CD4-positive, alpha-beta T cell treated with Interleukin-17A for 1 hour (primary cell): ENCODE results near the gene STPG4.
"Not testable (repeated sequence)": the region's sequence is repeated elsewhere in the genome, so short reads cannot be mapped to it uniquely, and the experiment has no call there.

Source experiments
- DNase-seq: peaks from one replicate; pipeline ENCODE4 v3.0.0-alpha.2; 2020

STPG4 gene

DNA sequence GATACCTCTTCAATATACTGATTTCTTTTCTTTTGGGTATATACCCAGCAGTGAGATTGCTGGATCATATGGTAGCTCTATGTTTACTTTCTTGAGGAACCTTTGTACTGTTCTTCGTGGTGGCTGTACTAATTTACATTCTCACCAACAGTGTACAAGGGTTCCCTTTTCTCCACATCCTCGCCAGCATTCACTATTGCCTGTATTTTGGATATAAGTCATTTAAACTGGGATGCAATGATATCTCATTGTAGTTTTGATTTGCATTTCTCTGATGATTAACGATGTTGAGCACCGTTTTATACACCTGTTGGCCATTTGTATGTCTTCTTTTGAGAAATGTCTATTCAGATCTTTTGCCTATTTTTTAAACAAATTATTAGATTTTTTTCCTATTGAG is 30.4 kb downstream of the STPG4 start:
- not testable (repeated sequence) for DNase-seq

DNA sequence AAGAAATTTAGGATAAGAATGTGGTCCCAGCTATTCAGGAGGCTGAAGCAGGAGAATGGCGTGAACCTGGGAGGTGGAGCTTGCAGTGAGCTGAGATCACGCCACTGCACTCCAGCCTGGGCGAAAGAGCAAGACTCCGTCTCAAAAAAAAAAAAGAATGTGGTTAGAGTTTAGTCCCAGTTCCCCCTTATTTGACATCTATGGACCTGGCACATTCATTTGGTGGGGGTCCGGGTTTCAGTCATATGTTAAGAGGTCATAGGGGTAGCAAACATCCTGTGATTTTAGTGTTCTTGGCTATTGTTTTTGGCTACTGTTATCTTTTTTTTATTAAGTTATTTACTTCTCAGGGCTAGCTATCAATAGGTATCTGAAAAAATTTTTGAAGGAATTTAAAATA is 34.7 kb downstream of the STPG4 start:
- not testable (repeated sequence) for DNase-seq

GRCh38 chr2:47119001-47119400 is 36.1 kb downstream of the STPG4 start:
- no peak for DNase-seq

- no peak for DNase-seq
Observed at GRCh38 chr2:47118581-47118980, 36.5 kb downstream of the STPG4 start.

DNA sequence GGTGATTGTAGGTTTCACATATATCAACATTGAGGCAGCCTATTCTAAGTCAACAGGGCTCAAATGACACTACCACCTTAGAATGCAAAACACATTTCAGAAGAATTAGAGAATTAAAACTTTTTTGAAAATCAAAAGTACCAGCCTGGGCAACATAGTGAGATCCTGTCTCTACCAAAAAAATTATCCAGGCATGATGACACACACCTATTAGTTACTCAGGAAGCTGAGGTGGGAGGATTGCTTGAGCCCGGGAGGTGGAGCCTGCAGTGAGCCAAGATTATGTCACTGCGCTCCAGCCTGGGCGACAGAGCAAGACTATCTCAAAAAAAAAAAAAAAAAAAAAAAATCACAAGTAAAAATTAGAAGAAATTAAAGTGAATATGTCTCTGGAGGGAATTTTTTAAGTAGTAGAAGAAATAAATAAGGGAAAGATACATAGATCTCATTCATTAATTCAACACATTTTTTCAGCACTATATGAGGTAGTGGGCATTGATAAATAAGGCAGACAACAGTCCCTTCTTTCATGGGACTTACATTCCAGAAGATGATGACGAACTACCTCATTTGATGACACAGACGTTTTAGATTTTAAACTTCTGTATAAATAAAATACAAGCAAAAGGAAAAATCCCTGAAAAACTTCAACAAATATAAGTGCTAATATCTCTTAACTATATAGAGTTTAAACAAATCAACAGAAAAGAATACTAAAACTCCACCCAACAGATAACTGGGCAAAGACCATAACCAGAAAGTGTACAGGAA is 42.3 kb downstream of the STPG4 start:
- no peak for DNase-seq

DNA sequence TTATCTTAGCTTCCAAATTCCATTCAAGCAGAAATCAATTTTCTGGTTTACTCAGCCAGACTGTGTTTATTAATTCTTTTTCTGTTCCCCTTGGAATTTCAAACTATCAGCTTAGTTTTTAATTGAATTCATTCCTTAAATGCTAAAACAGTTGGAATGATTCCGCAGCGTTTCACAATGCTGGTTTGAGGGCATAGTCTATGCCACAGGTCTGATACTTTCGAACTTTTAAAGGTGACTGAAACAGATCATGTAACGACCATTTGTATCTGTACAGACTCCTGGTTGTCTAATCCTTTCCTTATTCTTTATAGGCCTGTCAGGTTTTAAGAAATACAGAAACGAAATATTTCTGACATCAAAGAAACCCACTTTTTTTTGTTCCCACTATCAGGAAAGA is 45.4 kb downstream of the STPG4 start:
- DNase-seq: no peak

GRCh38 chr2:47109007-47109375 is 46.1 kb downstream of the STPG4 start:
- DNase-seq: no peak

DNA sequence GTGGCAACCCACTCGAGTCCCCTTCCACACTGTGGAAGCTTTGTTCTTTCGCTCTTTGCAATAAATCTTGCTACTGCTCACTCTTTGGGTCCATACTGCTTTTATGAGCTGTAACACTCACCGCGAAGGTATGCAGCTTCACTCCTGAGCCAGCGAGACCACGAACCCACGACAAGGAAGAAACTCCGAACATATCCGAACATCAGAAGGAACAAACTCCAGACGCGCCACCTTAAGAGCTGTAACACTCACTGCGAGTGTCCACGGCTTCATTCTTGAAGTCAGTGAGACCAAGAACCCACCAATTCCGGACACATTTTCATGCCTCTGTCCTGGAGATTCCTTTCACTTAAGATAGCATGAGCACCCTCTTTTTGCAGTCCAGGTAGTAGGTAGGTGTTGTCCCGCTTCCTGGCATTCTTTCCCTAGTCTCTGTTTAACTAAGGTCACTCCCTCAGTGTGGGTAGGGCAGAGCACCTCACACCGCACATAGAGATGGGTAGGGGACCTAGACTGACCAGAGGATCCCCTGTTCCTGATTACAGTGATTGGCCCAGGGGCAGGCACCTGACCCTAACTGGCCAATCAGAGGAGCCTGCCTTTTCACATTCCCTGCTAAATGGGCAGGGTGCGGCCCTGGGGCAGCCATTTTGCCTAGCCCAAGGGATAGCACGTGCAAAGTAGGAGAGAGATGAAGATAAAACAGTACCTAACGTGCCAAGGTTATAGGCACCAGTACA is 46.7 kb downstream of the STPG4 start:
- DNase-seq: not testable (repeated sequence)

- not testable (repeated sequence) for DNase-seq
Observed at GRCh38 chr2:47107201-47107600, 47.9 kb downstream of the STPG4 start.

- DNase-seq: not testable (repeated sequence)
Observed at GRCh38 chr2:47106231-47106630, 48.9 kb downstream of the STPG4 start.

GRCh38 chr2:47099712-47100111 is 55.4 kb downstream of the STPG4 start:
- DNase-seq: not testable (repeated sequence)

DNA sequence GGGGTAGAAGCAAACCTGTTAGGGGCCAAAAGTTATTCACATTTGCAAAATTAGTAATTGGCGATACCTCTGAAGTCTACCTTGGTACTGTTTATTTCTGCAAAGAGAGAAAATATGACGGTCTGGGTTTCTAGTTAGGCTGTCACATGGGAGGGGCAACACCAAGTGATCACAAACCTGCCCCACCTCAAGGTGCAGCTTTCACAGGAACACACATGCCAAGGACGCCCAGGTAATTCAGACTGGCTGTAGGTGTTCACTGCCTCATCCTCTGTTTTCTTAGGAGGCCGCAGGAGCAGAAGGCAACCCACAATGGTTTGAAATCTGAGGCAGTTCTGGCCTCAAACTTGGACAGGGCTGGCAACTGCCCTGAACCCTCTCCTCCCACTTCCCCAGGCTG is 56.2 kb downstream of the STPG4 start:
- DNase-seq: no peak

DNA sequence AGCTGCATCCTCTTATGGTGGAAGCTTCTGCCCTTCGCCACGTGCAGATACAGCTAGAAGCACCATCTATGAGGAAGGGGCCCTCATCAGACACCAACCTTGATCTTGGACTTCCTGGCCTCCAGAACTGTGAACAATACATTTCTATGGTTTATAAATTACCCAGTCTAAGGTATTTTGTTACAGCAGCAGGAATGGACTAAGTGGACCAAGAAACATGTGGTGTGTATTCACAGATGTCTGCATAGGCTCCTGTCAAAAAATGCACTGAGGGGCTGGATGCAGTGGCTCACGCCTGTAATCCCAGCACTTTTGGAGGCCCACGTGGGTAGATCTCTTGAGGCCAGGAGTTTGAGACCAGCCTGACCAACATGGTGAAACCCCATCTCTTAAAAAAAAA is 57.5 kb downstream of the STPG4 start:
- DNase-seq: no peak

GRCh38 chr2:47096451-47096850 is 58.7 kb downstream of the STPG4 start:
- DNase-seq: no peak

DNA sequence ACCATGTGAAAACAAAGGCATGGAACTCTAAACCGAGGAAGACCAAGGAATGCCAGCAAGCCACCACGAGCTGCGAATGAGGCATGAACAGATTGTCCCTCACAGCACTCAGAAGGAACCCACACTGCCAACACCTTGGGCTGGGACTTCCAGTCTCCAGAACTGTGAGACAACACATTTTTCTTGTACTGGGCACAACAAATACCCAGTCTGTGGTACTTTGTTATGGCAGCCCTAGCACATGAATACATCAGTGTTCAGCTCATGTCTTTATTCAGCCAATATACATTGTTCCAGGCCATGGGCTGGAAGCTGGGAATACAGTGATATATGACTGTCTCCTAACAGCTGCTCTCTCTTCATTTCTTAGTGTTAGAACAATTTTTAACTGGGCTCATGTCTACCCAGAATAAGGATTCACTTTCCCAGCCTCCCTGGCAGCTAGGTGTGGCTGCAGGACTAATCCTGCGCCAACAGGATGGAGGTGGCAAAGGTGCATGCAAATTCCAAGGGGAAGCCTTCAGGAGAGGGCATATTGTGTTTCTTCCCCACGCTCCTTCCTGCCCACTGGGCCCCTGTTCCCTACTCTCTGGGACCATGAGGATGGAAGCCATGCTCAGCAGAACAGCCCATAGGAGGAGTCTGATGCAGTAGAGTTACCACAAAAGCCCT is 59.6 kb downstream of the STPG4 start:
- no peak for DNase-seq

DNA sequence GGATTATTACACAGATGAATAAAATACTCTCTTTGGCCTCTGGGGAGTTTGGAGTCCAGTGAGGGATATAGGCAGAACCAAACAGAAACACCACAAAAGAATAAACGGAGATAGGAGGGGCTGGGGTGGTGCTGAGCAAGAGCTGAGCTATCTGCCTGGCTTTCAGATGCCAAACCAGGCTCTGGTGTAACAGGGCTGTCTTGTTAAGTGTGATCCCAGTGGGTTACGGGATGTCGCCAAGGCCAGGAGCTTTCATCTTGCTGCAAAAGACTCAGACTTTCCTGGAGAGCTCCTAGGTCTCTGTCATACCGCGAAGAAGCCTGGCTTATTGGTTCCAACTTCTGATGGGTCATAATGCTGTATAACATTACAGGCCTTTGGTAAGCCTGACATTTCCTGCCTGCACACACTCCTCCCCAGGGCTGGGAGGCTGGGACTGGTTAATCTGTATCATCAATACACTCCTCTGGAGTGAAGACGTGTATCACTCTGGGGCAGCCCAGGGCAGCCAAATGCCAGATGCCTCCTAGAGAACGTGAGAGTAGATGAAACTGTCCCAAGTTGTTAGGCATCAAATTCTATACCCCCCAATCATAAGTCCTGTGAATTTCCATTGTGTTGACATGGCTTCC is 60.5 kb downstream of the STPG4 start:
- DNase-seq: no peak

DNA sequence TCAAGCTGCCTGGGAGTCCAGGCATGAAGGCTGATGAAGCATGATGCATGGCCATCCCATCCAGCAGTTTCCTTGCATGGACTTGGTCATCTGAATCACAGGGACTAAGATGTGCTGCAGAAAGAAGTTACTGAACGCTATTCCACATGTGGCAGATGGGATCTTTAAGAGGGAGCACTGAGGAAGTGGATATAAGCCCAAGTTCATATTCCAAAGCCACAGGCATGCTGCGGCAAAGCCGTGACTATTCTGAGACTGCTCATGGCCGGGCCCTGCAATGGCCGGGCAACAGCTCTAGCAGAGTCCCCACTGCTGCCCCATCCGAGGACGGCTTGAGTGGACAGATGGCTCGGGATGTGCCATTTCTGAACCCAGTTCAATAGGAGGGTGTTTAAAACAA is 61.5 kb downstream of the STPG4 start:
- DNase-seq: no peak

DNA sequence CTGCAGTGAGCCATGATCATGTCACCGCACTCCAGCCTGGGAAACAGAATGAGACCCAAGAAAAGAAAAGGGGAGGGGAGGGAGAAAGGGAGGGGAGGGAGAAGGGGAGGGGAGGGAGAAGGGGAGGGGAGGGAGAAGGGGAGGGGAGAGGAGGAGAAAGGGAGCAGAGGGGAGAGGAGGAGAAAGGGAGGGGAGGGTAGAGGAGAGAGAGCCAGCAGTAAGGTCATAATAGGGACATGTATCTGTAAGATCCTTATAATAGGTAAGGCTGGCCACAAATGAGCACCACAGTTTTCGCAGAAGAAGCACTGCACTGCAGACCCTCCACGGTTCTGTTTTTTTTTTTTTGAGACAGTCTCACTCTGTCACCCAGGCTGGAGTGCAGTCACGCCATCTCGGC is 62.6 kb downstream of the STPG4 start:
- DNase-seq: no peak

- no peak for DNase-seq
Observed at GRCh38 chr2:47091118-47091517, 64.0 kb downstream of the STPG4 start.

- no peak for DNase-seq
Observed at GRCh38 chr2:47089083-47089464, 66.0 kb downstream of the STPG4 start.

DNA sequence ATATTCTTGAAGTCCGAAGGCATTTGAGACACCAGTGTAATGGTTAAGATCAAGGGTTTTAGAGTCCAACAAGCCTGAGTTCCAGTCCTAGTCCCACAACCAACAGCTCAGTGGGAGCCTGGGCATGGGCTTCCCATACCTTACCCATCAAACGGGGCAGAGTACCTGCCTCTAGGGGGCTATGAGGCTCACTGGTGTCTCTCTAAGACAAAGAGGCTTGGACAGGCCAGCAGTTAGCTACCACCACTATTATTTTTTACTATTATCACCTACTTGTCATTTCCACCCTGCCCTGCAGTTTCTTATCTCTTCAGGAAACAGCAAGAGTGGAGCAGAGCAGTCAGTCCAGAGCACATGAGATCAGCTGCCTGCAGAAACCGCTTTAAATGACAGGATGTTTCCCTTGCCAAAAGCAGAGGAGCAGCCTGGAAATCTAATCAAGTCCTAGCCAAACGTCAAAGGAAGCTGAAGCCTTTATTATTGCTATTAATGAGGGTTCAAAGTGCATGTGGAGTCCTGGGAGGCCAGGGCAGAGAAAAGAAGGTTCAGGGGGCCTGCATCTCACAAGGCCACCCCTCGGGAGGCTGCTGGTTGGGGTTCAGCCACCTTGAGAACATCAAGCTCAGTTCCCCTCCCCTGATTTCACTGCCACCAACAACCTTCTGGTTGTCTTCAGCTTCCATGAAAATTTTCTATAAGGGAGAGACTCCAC is 66.6 kb downstream of the STPG4 start:
- DNase-seq: no peak

DNA sequence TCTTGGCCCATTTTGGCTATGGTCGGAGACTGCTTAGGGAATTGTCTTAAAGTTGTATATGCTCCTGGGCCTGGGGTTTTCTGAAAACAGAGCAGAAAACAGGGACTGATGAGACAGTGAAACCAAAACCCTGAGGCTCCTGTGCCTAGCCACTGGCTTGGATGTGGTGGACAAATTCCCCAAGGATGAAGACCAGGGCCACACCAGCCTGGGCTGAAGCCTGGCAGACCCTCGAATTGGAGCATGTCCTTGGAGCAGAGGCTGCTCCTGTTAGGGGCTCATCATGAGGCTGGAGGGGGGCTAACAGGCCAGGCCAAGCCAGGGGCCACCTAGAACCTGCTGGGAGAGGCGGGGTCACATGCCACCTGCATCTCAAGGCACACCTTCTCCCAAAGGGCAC is 68.1 kb downstream of the STPG4 start:
- DNase-seq: no peak

- DNase-seq: no peak
Observed at GRCh38 chr2:47086571-47086970, 68.5 kb downstream of the STPG4 start.
